Myocyte (in vitro differentiated cells): Measurements from ENCODE around the gene GRIFIN. TPM values are rescaled to one million over a fixed set of nuclear protein-coding genes. Genes with fewer than 3 reads are reported as not detected.
A peak's percentile ranks its signal among the peaks of the same experiment; 100 is the strongest.

ENCODE experiments used
- DNase-seq: peaks from one replicate; pipeline ENCODE4 v3.0.0-alpha.2; 2012; ENCODE audit warnings: low read depth
- total RNA-seq: library from RNA; depleted of rRNA; stranded (reverse); fragments of >200 nt; gene quantifications from 2 replicates; pipeline ENCODE4 v1.2.3, GENCODE V29; 2014

Gene GRIFIN
- total RNA-seq, 1 donor from 2014 or later = not detected

DNA sequence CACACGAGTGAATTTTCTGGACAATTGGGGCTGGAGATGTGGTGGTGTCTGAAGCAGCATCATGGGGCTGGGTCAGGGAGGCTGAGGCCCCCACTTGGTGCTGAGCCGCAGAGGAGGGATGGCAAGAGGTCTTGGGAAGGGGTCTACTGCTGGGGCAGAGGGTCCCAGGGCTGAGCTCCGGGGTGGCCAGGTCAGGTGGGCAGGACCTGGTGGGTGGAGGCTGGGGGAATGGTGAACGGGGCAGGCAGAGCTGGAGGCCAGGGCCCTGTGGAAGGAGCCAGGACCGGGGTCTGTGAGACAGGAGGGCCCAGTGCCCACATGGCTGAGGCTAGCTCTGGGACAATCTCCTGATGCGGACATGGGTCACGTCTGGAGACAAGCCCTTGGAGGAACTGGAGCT, 23.0 kb upstream of the GRIFIN start:
- DNase-seq = no peak

DNA sequence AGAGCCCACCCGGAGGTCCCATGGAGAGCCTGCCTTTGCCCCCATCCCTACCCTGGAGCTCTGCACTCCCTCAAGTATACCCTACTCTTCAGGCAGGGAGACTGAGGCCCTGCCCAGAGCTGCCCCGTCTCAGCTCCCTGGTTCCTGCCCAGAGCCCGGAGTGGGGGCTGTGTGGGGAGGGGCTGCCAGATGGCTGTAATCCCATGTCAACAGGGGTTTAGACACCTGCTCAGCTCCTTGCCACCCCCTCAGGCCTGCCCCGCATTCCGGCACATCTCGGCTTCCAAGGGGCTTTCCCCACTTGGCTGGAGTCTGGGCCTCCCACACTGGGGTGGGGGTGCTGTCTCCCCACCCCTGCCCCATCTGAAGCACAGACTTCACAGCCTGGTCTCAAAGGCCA, 22.5 kb upstream of the GRIFIN start:
- no peak for DNase-seq

DNA sequence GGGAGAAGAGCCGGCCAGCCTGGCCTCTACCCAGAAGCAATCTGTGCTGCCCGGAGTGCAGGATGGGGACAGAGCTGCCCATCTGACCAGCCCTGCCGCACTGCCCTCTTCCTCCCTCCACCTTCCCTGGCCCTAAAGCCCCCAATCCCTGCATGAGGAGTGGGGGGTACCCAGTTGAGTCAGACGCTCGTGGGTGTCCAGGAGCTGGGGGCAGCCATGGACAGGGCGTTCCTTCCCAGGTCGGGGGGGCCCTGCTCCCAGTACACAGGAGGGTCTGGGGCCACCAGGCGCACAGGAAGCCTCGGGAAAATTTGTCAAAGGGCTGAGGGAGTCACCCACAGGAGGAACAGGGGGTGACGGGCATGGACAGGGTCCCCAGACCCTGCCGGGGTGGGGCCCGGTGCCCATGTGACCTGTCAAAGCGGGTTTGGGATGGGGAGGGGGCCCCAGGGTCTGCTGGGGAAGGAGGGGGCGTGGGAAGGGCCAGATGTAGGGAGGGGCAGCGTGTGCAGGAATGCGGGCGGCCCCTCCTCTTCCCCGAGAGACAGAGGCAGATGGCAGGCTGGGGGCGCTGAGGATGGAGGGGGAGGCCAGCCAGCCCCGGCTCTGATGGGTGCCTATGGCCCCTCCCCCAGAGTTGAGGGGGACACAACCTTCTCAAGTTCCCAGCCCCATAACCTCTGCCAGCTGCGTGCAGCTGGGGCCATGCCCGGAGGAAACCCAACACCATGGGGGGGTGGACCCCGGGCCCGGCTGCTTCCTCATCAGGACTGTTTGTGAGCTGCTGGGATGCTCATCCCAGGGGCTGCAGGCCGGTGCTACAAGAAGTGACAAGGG, 21.5 kb upstream of the GRIFIN start:
- DNase-seq = peak; percentile 77

DNA sequence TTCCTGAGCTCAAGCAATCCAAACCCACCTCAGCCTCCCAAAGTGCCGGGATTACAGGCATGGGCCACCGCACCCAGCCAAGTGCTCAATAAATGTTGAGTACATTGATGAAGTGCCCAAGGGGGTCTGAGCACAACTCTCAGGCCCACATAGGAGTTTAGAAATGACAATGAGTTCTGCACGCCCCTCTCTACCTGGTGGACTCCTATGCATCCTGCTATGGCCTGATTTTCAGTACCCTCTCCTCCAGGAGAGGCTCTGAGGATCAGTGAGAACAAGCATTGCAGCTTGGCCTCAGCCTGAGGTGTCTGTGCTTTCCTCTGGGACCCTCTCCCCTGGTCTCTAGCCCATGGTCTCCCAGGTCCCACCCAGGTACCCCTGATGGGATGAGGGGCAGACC, 20.9 kb upstream of the GRIFIN start:
- DNase-seq = no peak

- DNase-seq = no peak
Observed at GRCh38 chr7:2496375-2496774, 20.2 kb upstream of the GRIFIN start.

- DNase-seq = no peak
Observed at GRCh38 chr7:2495418-2496299, 19.5 kb upstream of the GRIFIN start.

- DNase-seq = no peak
Observed at GRCh38 chr7:2494191-2495130, 18.3 kb upstream of the GRIFIN start.

DNA sequence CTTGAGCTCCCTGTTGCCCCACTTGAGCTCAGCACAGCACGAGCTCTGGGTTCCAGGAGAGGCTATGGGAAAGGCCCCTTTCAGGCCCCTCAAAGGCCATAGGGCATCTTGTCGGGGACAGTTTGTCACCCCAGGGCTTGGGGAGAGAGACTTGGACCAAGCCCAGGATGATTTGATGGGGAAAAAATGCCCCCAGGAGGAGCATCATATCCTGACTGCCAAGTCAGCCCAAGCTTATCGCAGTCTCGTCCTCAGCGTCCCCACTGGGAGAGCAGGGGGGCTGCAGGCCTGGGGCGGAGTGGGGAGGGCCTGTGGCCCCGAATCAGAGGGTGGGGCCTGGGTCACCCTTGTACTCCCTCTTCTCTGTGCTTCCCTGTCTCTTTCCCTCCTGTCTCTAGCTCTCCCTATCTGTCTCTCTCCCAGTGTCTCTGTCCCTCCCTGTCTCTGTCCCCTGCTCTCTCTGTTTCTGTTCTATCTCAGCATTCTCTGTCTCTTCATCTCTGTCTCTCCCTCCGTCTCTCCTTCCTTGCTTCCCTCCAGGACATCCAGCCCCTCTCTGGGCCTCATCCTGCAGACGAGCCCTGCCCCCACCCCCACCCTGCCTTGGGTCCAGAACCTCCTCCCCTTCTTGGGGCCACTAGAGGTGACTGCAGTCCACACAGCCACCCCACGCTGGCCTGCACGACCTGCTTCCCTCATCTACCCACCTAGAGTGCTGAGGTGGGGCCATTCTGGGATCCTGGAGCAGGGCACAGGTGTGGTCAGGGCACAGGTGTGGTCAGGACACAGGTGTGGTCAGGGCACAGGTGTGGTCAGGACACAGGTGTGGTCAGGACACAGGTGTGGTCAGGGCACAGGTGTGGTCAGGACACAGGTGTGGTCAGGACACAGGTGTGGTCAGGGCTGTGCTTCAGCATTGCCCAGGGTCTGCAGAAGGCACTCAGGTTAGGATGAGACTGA, 17.3 kb upstream of the GRIFIN start:
- DNase-seq = no peak

GRCh38 chr7:2492038-2492437, 15.8 kb upstream of the GRIFIN start:
- no peak for DNase-seq

GRCh38 chr7:2490181-2490651, 14.0 kb upstream of the GRIFIN start:
- DNase-seq = no peak

GRCh38 chr7:2488681-2489080, 12.5 kb upstream of the GRIFIN start:
- no peak for DNase-seq

DNA sequence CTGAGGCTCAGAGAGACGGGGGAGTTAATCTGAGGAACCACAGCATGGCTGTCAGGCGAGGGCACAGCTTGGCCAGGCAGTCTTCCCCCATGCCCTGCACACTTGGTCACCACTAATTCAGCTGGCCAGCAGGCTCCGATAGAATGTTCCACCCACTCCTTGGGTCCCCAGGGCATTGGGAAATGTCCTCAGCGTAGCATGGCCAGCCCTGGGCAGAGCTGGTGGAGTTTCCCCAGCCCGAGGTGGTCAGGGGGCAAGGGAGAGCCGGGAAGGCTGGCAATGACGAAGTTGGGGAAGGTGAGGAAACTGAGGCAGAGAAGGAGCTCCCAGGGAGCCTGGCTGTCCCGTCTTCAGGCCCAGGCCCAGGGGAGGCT, 12.1 kb upstream of the GRIFIN start:
- peak; percentile 83 for DNase-seq

- DNase-seq = peak; percentile 85
Observed at GRCh38 chr7:2487586-2488271, 11.5 kb upstream of the GRIFIN start.

DNA sequence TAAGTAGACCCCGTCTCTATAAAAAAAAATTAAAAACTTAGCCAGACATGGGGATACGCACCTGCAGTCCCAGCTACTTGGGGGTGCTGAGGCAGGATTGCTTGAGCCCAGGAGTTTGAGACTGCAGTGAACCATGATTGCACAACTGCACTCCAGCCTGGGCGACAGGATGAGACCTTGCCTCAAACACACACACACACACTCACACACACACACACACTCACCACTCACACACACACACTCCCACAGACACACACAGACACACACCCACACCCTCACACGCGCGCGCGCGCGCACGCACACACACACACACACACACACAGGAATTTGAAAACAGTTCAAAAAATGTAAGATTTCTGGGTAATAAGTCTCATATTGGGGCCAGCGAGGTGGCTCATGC, 8.7 kb upstream of the GRIFIN start:
- DNase-seq = no peak

- no peak for DNase-seq
Observed at GRCh38 chr7:2483494-2483893, 7.3 kb upstream of the GRIFIN start.

GRCh38 chr7:2482725-2483451, 6.7 kb upstream of the GRIFIN start:
- no peak for DNase-seq

DNA sequence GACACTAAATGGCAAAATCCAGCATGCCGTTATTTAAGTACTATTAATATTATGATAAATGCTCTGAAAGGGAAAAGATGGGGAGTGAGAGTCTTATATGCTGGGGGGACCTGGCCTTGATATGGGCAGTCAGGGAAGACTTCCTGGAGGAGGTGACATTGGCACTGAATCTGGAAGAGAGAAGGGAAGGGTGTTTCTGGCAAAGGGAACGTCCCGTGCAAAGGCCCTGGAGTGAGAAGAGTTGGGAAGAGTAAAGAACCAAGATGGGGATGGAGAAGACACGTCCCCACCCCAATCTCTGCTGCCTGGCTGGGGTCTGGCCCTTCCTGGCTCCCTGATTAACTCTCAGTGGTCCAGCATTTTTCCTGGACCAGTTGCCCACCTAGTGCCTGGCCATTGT, 5.0 kb upstream of the GRIFIN start:
- DNase-seq = no peak

DNA sequence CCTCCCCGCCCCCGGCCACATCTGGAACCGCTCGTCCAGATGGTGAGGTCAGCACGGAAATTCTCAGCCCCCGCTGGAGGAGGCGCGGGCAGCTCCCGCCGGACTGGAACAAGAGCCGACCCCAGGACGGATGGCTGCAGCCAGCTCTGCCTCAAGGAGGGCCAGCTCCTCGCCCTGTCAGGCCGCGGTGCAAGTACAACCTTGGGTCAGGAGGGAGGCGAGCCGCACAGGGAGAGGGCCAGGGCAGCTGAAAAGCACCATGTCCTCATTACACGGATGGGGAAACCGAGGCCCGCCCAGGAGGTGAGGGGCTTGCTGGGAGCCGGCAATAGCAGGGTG, 3.8 kb upstream of the GRIFIN start:
- no peak for DNase-seq
